HG03558 (cell line): ENCODE results near the gene IFT122.
"Not testable (repeated sequence)": the region's sequence is repeated elsewhere in the genome, so short reads cannot be mapped to it uniquely, and the experiment has no call there.

Experiments used
- ATAC-seq: cut with Tn5 transposase; IDR thresholded peaks from one replicate; pipeline ENCODE4 v1.9.1; 2021; ENCODE audit warnings: moderate number of reproducible peaks; ENCODE audit not compliant: unreplicated experiment; ENCODE audit errors: extremely low read depth

IFT122 gene

GRCh38 chr3:129530251-129530791, 90.3 kb downstream of the IFT122 start:
- no peak for ATAC-seq

- ATAC-seq = no peak
Measured at GRCh38 chr3:129530821-129531220, 90.8 kb downstream of the IFT122 start.

- no peak for ATAC-seq
Measured at GRCh38 chr3:129531699-129532098, 91.7 kb downstream of the IFT122 start.

- no peak for ATAC-seq
Measured at GRCh38 chr3:129532261-129532660, 92.2 kb downstream of the IFT122 start.

GRCh38 chr3:129533406-129533805, 93.4 kb downstream of the IFT122 start:
- ATAC-seq = no peak

GRCh38 chr3:129534428-129535027, 94.5 kb downstream of the IFT122 start:
- ATAC-seq = no peak

- no peak for ATAC-seq
Measured at GRCh38 chr3:129535075-129535474, 95.1 kb downstream of the IFT122 start.

- ATAC-seq = no peak
Measured at GRCh38 chr3:129536374-129536667, 96.3 kb downstream of the IFT122 start.

- ATAC-seq = no peak
Measured at GRCh38 chr3:129536804-129537203, 96.8 kb downstream of the IFT122 start.

- no peak for ATAC-seq
Measured at GRCh38 chr3:129539206-129539605, 99.2 kb downstream of the IFT122 start.

- no peak for ATAC-seq
Measured at GRCh38 chr3:129540776-129541516, 100.9 kb downstream of the IFT122 start.

GRCh38 chr3:129542747-129543146, 102.7 kb downstream of the IFT122 start:
- ATAC-seq = no peak

GRCh38 chr3:129543156-129543790, 103.2 kb downstream of the IFT122 start, which contains the start of gene H1-8:
H1-8 (plus strand) TSS chr3:129543175; CDS start chr3:129543219, 44 bp downstream.
- no peak for ATAC-seq

- ATAC-seq = no peak
Measured at GRCh38 chr3:129543999-129544398, 104.0 kb downstream of the IFT122 start.

GRCh38 chr3:129545951-129546350, 105.9 kb downstream of the IFT122 start:
- not testable (repeated sequence) for ATAC-seq

GRCh38 chr3:129547241-129547640, 107.2 kb downstream of the IFT122 start:
- no peak for ATAC-seq

GRCh38 chr3:129548104-129548965, 108.3 kb downstream of the IFT122 start:
- no peak for ATAC-seq

GRCh38 chr3:129549006-129549800, 109.2 kb downstream of the IFT122 start:
- ATAC-seq = no peak

- ATAC-seq = no peak
Measured at GRCh38 chr3:129549805-129550204, 109.8 kb downstream of the IFT122 start.
